Skeletal muscle tissue (tissue), 4 donors: ENCODE results near the gene GSTO2. TPM values are rescaled to one million over a fixed set of nuclear protein-coding genes. Genes with fewer than 3 reads are reported as not detected.

ENCODE experiments used
- H3K27ac ChIP-seq: one replicate; pipeline ENCODE4 v1.7.0; 2013; ENCODE audit warnings: mild to moderate bottlenecking, low read depth, low read length, inconsistent platforms
- H3K27me3 ChIP-seq, 3 donors: one replicate each; pipeline ENCODE4 v1.7.0; 2013; ENCODE audit warnings: low read length in 3 of 3; ENCODE audit not compliant: control insufficient read depth in 3 of 3, insufficient read depth in 3 of 3
- H3K36me3 ChIP-seq, 3 donors: one replicate each; pipeline ENCODE4 v1.7.0; 2013; ENCODE audit warnings: low read length in 3 of 3; ENCODE audit not compliant: control insufficient read depth in 3 of 3, insufficient read depth in 3 of 3
- H3K4me1 ChIP-seq, 3 donors: one replicate each; pipeline ENCODE4 v1.7.0; 2013; ENCODE audit warnings: low read length in 3 of 3, mild to moderate bottlenecking in 3 of 3; ENCODE audit not compliant: control insufficient read depth in 3 of 3, insufficient read depth in 3 of 3
- H3K4me3 ChIP-seq, 3 donors: one replicate each; pipeline ENCODE4 v1.7.0; 2013; ENCODE audit warnings: low read length in 3 of 3
- H3K9ac ChIP-seq, 3 donors: one replicate each; pipeline ENCODE4 v1.7.0; 2013; ENCODE audit warnings: low read length in 3 of 3, mild to moderate bottlenecking in 3 of 3, moderate library complexity in 2 of 3, low read depth in 1 of 3
- H3K9me3 ChIP-seq, 3 donors: one replicate each; pipeline ENCODE4 v1.7.0; 2013; ENCODE audit warnings: low read length in 3 of 3; ENCODE audit not compliant: control insufficient read depth in 3 of 3
- total RNA-seq: library from RNA; depleted of rRNA; stranded (reverse); fragments of >200 nt; gene quantifications from one replicate; pipeline ENCODE4 v1.2.3, GENCODE V29; 2014
- donor health status: Osteomylitis.

The GSTO2 gene
- total RNA-seq, 1 donor from 2014 or later, result not detected

DNA sequence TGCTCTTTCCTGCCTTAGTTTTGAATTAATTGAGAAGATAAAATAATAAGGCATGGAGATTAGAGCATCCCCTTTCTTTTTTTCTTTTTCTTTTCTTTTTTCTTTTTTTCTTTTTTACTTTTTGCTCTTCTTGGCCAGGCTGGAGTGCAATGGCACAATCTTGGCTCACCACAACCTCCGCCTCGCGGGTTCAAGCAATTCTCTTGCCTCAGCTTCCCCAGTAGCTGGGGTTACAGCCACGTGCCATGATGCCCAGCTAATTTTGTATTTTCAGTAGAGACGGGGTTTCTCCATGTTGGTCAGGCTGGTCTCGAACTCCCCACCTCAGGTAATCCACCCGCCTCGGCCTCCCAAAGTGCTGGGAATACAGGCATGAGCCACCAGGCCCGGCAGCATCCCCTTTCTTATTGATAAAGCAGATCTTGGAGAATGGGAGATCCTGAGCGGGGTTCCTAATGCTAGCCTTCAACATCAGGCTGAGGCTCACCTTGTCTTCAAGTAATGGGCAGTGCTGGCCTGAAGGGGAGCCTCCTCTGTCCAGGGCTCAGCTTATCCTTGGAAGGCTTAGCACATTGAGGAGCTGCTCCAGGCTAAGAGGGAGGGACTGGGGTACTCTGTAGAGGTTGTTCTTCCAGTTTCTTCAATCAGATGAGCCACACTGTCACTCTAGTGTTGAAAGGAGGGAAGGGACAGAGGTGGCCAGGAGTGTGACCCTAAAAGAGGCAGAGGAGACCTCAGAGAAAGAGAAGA, 27.9 kb downstream of the GSTO2 start:
- Histone ChIP-seq H3K27ac (no peak overlapping the region), H3K4me3 (no peak overlapping the region), H3K9ac (no peak overlapping the region), H3K27me3 (no peaks in the 10 kb centered on the region), H3K36me3 (no peaks in the 10 kb centered on the region), H3K9me3 (no peaks in the 10 kb centered on the region), H3K4me1 (peaks cover 13 to 19% (median 17%) of the 10 kb centered on the region in 3 donors)

DNA sequence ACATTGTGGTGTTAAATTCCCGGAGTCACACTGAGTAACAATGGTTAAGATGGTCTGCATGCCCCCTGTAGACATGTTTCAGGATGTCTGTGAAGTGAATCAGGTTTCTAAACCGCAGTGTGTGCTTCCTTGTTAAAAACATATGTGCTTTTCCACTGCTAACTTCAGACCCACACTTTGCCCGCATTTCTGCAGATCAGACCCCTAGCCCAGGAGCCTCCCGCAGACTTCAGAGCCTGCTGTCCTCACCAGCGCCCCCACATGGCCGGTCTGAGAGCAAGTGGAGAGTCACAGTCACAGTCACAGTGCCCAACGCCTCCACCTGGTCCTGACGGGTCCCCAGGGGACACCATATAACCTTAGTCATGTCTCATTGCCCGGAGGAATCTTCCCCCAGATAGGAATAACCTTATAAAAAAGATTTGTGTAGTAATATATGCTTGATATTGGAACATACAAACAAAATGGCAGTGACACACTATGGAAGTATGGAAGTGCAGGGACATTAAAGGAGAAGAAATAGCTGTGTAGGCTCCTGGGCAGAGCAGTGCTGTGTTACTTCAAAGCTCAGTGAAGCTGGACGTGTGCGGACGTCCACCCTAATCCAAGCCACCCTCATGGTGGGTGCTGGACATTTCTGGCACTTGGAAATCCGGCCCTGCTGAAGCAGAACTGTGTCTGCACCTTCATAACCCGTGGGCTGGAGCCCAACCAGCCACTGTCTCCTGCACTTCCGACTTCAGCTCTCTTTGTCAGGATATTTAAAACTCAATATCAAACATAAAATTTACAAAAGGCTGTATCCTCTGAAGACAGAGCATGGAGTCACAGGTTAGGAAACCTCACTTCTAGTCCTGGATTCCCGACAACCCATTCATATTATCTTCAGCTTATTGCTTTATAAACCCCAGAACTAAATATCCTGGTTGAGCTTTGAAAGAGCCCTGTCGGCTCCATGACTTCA, 29.0 kb downstream of the GSTO2 start:
- Histone ChIP-seq H3K9me3 (no peaks in the 10 kb centered on the region), H3K9ac (no peak overlapping the region), H3K36me3 (no peaks in the 10 kb centered on the region), H3K4me1 (peaks cover 13 to 19% (median 17%) of the 10 kb centered on the region in 3 donors), H3K4me3 (no peak overlapping the region), H3K27ac (no peak overlapping the region), H3K27me3 (no peaks in the 10 kb centered on the region)

DNA sequence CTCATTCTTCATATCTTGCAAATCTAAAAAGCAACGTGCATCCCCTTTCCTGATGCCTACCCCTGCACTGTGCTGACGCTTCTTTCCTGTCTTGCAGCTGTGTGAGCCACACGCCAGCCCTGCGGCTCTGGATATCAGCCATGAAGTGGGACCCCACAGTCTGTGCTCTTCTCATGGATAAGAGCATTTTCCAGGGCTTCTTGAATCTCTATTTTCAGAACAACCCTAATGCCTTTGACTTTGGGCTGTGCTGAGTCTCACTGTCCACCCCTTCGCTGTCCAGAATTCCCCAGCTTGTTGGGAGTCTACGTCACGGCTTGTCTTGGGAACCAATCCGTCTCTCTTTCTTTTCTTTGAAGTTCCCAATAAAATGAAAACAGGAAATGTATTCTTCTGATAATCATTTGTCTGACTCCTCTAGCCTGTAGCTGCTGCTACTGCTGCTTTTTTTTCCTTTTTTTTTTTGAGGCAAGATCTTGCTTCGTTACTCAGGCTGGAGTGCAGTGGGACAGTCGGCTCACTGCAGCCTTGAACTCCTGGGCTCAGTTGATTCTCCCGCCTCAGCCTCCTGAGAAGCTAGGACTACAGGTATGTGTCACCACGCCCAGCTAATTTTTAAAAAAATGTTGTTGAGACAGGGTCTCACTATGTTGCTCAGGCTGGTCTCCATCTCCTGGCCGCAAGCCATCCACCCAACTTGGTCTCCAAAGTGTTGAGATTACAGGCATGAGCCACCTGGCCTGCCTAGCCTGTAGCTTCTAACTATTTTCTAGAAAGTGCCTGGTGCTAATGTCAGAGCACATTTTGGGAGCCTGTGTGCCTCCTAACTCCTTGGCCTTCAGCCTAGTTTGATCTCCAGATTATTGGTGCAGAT, 30.3 kb downstream of the GSTO2 start:
- Histone ChIP-seq H3K9ac (peak overlapping the region in 1 of 3 donors; percentile 0), H3K27me3 (no peaks in the 10 kb centered on the region), H3K4me3 (no peak overlapping the region), H3K9me3 (no peaks in the 10 kb centered on the region), H3K27ac (no peak overlapping the region), H3K36me3 (no peaks in the 10 kb centered on the region), H3K4me1 (peaks cover 13 to 26% (median 24%) of the 10 kb centered on the region in 3 donors)

DNA sequence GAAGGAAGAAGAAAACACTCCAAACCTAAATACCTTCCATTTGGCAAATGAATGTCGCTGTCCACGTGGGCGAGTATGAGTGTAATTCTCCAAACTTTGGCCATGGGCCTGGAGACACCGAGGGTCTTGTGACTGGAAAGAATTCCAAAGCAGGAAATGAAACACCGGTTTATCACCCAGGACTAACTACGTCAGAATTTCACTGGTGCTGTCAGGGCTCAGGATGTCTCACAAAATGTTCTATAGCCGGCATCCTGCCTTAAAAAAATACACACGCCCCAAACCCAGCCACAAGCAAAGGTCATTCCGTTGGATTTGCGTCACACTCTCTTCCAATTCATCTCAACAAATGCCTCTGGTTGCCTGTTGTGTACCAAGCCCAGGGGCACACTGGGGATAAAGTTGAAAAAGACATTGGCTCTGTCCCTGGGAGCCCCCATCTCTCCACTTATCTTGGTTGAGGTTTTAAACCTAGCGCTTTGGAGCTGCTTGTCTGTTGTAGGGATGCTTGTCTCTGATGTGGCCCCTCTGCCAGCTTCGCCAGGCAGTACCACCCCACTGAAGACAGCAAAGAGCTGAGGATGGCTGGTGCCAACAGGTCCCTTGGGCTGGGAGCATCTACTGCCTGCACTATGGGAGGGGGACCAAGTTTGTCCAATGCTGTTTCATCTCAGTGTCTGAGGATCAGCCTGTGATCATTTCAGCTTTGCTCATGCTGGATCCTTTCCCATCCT, 31.2 kb downstream of the GSTO2 start:
- no peaks in the 10 kb centered on the region for H3K9me3 ChIP-seq
- no peaks in the 10 kb centered on the region for H3K27me3 ChIP-seq
- peak overlapping the region; percentile 1 to 58 (median 48) for H3K4me3 ChIP-seq
- peaks cover 22 to 35% (median 33%) of the 10 kb centered on the region in 3 donors for H3K4me1 ChIP-seq
- H3K9ac ChIP-seq, result peak overlapping the region in 2 of 3 donors; percentile 63 to 68
- H3K36me3 ChIP-seq, result no peaks in the 10 kb centered on the region
- peak overlapping the region; percentile 85 for H3K27ac ChIP-seq

DNA sequence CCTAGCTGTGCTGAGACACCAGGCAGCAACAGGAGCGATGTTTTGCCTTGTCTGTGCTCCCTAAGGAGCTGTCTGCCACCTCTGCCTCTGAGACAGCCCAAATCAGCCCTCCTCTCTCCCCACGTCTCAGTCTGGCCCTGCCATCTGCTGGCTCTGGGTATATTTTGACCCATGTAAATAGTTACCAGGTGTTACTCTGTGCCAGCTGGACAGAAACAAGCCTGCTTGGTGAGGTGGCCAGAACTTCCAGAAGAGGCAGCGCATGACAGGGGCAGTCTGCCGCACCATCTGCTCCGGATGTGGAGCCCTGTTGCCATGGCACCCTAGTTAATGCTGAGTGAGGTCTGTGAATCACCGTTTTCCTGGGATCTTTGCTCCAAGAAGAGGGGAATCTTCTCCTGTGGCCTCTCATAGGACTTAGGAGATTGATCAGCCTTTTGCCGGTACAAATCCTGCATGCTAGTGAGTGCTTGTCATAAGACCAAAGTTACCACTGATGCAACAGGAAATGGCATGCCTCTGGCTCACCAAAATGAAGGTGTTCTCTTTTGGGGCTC, 31.8 kb downstream of the GSTO2 start:
- H3K9ac ChIP-seq, result peak overlapping the region in 2 of 3 donors; percentile 63 to 68
- peaks cover 29 to 42% (median 40%) of the 10 kb centered on the region in 3 donors for H3K4me1 ChIP-seq
- no peaks in the 10 kb centered on the region for H3K27me3 ChIP-seq
- peak overlapping the region; percentile 85 for H3K27ac ChIP-seq
- no peaks in the 10 kb centered on the region for H3K9me3 ChIP-seq
- H3K36me3 ChIP-seq, result no peaks in the 10 kb centered on the region
- peak overlapping the region; percentile 1 to 58 (median 48) for H3K4me3 ChIP-seq

DNA sequence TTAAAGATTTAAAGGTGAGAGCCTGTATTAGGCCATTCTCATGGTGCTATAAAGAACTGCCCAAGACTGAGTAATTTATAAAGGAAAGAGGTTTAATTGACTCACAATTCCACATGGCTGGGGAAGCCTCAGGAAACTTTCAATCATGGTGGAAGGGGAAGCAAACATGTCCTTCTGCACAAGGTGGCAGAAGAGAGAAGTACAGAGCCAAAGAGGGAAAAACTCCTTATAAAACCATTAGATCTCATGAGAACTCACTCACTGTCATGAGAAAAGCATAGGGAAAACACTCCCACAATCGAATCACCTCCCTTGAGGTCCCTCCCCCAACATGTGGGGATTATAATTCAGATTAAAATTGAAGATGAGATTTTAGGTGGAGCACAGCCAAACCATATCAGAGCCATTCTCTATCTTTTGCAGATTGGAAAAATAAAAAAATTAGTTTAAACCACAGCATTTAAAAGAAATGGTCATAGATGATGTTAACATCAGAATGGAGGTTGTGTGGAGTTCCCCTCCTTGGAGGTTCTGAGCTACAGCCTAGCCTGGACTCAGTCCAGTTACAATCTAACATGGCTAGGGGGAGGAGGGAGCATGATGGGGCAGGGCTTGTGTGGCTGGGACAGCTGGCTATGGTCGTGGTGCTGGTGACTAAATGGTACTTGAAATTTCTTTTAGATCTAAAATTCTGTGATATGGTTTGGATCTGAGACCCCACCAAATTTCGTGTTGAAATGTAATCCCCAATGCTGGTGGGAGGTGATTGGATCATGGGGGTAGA, 33.1 kb downstream of the GSTO2 start:
- H3K4me3 ChIP-seq, result no peak overlapping the region
- H3K36me3 ChIP-seq, result no peaks in the 10 kb centered on the region
- H3K9me3 ChIP-seq, result no peaks in the 10 kb centered on the region
- H3K27me3 ChIP-seq, result no peaks in the 10 kb centered on the region
- no peak overlapping the region for H3K27ac ChIP-seq
- no peak overlapping the region for H3K9ac ChIP-seq
- H3K4me1 ChIP-seq, result peaks cover 35 to 54% (median 53%) of the 10 kb centered on the region in 3 donors

DNA sequence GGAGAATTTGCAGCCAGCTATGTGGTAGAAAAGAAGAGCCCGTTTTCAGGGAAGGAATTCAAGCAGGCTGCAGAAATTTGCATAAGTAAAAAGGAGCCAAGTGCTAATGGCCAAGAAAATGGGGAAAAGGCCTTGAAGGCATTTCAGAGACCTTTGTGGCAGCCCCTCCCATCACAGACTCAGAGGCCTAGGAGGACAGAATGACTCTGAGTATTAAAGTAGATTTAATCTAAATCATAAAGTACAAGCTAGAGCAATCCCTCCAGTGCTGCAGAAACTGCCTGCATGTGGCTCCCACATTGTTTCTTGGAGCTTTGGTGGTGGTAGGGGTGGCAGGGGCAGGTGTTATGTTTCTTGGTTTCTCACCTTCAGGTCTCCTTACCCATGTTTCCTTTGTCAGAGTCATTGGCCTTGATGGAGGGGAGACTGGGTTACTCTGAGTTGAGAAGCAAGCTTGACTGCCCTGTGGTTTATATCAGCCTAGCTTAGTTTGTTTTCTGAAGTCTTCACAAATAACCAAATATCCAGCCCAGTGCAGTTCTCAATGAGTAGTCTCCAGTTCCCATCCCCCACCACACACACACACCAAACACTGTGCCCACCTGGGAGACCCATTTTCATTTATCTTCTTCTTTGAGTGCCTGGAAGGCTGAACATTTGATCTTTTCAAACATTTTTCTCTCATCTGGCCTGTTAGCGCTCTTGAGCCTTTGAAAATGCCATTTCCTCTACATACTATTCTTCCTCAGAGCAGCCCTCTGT, 34.8 kb downstream of the GSTO2 start:
- Histone ChIP-seq H3K27me3 (no peaks in the 10 kb centered on the region), H3K4me1 (peaks cover 35 to 63% (median 62%) of the 10 kb centered on the region in 3 donors), H3K27ac (no peak overlapping the region), H3K9me3 (no peaks in the 10 kb centered on the region), H3K36me3 (no peaks in the 10 kb centered on the region), H3K4me3 (no peak overlapping the region), H3K9ac (no peak overlapping the region)

DNA sequence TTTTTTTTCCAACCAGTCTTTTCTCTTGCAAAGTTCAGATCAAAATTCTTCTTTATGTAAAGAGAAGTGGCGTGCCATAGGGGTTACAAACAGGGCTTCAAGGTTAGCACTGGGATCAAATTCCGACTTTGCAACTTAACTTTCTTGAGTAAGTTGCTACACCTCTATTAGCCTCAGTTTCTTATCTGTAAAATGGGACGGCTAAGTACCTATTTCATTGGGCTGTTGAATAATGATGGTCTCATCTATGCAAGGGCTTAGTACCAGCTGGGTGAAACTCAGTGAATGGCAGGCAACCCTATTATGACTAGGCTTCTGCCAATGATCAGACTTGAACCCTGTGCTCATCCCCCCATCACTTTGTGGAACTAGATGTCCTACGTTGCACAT, 35.4 kb downstream of the GSTO2 start:
- Histone ChIP-seq H3K27me3 (no peaks in the 10 kb centered on the region), H3K4me1 (peaks cover 31 to 63% (median 63%) of the 10 kb centered on the region in 3 donors), H3K27ac (no peak overlapping the region)

More for the DNA sequence above, 35.4 kb downstream of the GSTO2 start:
- H3K36me3 ChIP-seq, result no peaks in the 10 kb centered on the region
- no peak overlapping the region for H3K9ac ChIP-seq
- no peaks in the 10 kb centered on the region for H3K9me3 ChIP-seq
- peak overlapping the region in 1 of 3 donors; percentile 27 for H3K4me3 ChIP-seq
